Type B pancreatic cell (in vitro differentiated cells): ENCODE results near the gene SLC9A9. TPM values are rescaled to one million over a fixed set of nuclear protein-coding genes. Genes with fewer than 3 reads are reported as not detected.

Experiments
- DNase-seq: peaks from one replicate; pipeline ENCODE4 v3.0.0; 2021; ENCODE audit warnings: mixed read lengths; ENCODE audit not compliant: unreplicated experiment; ENCODE audit errors: extremely low spot score
- H3K27ac Mint-ChIP-seq: 2 replicates; pipeline ENCODE4 v1.8.0; 2021; ENCODE audit warnings: mild to moderate bottlenecking, mixed read lengths
- H3K27me3 Mint-ChIP-seq: 2 replicates; pipeline ENCODE4 v1.8.0; 2021; ENCODE audit warnings: mixed read lengths
- H3K36me3 Mint-ChIP-seq: 2 replicates; pipeline ENCODE4 v1.8.0; 2021; ENCODE audit warnings: mixed read lengths
- H3K4me1 Mint-ChIP-seq: one replicate; pipeline ENCODE4 v1.8.0; 2021; ENCODE audit warnings: mixed read lengths; ENCODE audit not compliant: unreplicated experiment
- H3K4me3 Mint-ChIP-seq: 2 replicates; pipeline ENCODE4 v1.8.0; 2021; ENCODE audit warnings: mild to moderate bottlenecking, mixed read lengths
- H3K9me3 Mint-ChIP-seq: 2 replicates; pipeline ENCODE4 v1.8.0; 2021; ENCODE audit warnings: mixed read lengths
- total RNA-seq: library from RNA; stranded (reverse); gene quantifications from 2 replicates; pipeline ENCODE4 v1.2.1, GENCODE V29; 2021; ENCODE audit warnings: low replicate concordance
- TF ChIP-seq, protein P1 (sequence below): fragments of 200-600 bp; sonication (generic); conservative IDR thresholded peaks from 2 replicates; pipeline ENCODE4 v1.5.0; 2021; ENCODE audit warnings: antibody characterized with exemption, mild to moderate bottlenecking

SLC9A9 gene
- total RNA-seq, 1 donor from 2014 or later: 2.7 TPM

DNA sequence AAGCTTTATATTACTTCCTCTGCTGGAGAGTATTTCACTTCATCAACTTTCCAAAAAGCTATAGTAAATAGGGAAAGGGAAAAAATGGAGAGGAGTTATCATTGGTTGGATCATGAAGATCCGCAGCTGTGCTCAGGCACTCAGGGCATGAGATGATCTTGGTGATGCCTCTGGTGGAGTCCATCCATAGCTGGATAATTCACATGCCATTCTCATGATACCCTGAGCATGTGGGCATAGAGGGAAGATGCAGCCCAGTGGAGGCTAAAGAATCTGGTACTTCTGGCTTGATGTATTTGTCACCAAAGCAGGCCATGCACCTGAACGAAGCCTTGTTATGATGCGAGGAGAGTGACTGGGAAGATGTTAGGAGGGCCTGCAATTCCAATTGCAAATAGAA, 578.5 kb downstream of the SLC9A9 start:
- no peak for DNase-seq
- Mint-ChIP-seq H3K4me1 (no peaks in the 10 kb centered on the region), H3K27me3 (no peaks in the 10 kb centered on the region), H3K36me3 (no peaks in the 10 kb centered on the region), H3K9me3 (no peaks in the 10 kb centered on the region), H3K4me3 (no peak overlapping the region), H3K27ac (no peak overlapping the region)
- TF ChIP-seq, protein P1, sequence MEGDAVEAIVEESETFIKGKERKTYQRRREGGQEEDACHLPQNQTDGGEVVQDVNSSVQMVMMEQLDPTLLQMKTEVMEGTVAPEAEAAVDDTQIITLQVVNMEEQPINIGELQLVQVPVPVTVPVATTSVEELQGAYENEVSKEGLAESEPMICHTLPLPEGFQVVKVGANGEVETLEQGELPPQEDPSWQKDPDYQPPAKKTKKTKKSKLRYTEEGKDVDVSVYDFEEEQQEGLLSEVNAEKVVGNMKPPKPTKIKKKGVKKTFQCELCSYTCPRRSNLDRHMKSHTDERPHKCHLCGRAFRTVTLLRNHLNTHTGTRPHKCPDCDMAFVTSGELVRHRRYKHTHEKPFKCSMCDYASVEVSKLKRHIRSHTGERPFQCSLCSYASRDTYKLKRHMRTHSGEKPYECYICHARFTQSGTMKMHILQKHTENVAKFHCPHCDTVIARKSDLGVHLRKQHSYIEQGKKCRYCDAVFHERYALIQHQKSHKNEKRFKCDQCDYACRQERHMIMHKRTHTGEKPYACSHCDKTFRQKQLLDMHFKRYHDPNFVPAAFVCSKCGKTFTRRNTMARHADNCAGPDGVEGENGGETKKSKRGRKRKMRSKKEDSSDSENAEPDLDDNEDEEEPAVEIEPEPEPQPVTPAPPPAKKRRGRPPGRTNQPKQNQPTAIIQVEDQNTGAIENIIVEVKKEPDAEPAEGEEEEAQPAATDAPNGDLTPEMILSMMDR: no peak

DNA sequence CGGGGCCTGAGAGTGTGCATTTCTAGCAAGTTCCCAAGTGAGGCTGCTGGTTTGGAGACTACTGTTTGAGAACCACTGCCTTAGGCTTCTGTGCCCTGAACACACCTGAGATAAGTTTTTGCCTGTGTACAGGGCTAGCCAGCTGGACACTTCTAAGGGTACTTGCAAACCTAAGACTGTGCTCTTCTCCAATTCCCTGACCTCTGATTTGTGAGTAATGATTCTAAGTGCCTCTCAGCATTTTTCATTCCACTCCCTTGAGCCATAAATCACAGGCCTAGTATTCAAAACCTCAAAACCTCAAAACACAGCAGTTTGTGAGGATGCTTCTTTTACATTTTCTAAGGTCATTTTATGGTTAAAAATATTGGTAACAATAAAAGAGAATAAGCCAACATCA, 580.3 kb downstream of the SLC9A9 start:
- TF ChIP-seq, protein P1: no peak
- DNase-seq: no peak
- no peak overlapping the region for H3K27ac Mint-ChIP-seq
- no peaks in the 10 kb centered on the region for H3K4me1 Mint-ChIP-seq
- no peaks in the 10 kb centered on the region for H3K27me3 Mint-ChIP-seq
- no peaks in the 10 kb centered on the region for H3K9me3 Mint-ChIP-seq
- H3K36me3 Mint-ChIP-seq: no peaks in the 10 kb centered on the region
- no peak overlapping the region for H3K4me3 Mint-ChIP-seq

DNA sequence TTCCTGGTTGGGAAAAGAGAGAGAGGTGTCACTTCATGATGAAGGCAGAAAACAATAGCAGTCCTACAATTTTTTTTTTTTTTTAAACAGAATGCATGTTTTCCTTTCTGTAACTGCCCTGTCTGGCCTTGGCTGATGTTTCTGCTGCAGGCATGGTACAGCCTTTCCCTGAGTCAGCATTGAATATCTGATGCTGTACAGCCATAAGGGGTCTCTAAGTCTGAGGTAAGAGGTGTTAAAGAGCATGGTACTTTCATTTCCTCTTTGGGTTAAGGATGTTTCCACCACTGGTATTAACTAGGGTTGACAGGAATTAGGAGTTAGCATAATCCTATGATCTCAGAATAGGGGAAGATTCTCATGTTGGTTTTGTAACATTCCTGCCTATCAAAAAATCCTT, 581.3 kb downstream of the SLC9A9 start:
- TF ChIP-seq, protein P1: no peak
- H3K36me3 Mint-ChIP-seq: no peaks in the 10 kb centered on the region
- no peaks in the 10 kb centered on the region for H3K9me3 Mint-ChIP-seq
- H3K4me1 Mint-ChIP-seq: no peaks in the 10 kb centered on the region
- H3K4me3 Mint-ChIP-seq: no peak overlapping the region
- no peak overlapping the region for H3K27ac Mint-ChIP-seq
- no peaks in the 10 kb centered on the region for H3K27me3 Mint-ChIP-seq
- no peak for DNase-seq

DNA sequence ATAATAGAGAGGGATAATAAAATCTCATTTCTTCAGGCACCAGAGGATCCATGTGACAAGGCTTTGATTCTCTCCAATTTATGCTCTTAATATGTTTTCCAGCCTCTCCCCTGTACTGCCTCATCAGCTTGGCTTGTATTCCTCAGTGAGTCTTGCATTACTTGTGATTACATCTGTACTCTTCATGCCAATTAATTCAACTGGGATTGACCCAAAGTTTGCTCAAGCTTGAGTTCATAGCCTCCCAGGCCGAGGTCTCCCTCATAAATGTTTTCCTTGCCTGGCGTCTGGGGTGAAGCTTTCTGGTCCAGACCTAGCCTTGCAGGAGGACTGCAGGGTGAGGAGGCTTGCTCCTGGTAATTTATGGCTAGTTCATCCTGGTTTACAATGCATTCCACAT, 581.8 kb downstream of the SLC9A9 start:
- Mint-ChIP-seq H3K4me3 (no peak overlapping the region), H3K9me3 (no peaks in the 10 kb centered on the region), H3K27ac (no peak overlapping the region), H3K4me1 (no peaks in the 10 kb centered on the region), H3K36me3 (no peaks in the 10 kb centered on the region), H3K27me3 (no peaks in the 10 kb centered on the region)
- no peak for DNase-seq
- TF ChIP-seq, protein P1: no peak

DNA sequence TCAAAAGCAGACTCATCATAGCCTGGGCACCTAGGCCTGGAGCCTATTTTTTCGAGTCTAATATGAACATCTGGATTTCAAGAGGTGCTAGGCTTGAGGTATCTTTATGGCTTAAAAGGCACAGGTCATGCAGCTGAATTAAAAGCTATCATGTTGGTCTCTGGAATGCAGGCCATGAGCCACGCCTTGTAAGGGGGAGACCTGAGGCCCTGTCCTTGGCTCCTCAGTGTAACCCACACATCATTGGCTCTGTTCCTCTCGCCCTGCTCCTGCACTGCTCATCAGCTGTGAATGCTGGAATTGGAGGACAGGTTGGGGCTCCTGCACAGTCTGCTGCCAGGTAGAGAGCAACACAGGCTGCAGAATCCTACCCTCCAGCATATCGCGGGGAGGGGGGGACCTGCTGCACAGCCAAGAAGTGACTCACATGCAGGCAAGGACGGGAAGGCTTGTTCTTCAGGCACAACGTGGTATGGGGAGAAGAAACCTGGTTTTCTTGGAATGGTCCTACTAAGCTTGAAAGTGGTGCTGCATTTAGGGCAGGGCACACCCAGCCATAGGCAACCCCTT, 582.7 kb downstream of the SLC9A9 start:
- Mint-ChIP-seq H3K36me3 (no peaks in the 10 kb centered on the region), H3K27ac (no peak overlapping the region), H3K4me1 (no peaks in the 10 kb centered on the region), H3K9me3 (no peaks in the 10 kb centered on the region), H3K4me3 (no peak overlapping the region), H3K27me3 (no peaks in the 10 kb centered on the region)
- no peak for DNase-seq
- TF ChIP-seq, protein P1: no peak
